Panc1 (cell line): ENCODE data around the gene HTRA3. TPM values are rescaled to one million over a fixed set of nuclear protein-coding genes. Genes with fewer than 3 reads are reported as not detected.

Experiments used
- ATAC-seq: fragments of 200-7000 bp; cut with Tn5 transposase; 2 replicates; pipeline ENCODE4 v1.9.1; 2020; ENCODE audit warnings: mild to moderate bottlenecking, moderate library complexity
- BruUV-seq: library from RNA; stranded (reverse); fragments of 400-500 nt; replicated peaks from 2 replicates; lab custom pipeline; 2021; lab: Mats Ljungman, UMichigan
- CTCF ChIA-PET: fragments of 300-600 bp; sonication (Branson Sonifier 250); formaldehyde crosslinking; loops from one replicate; lab custom pipeline; 2022; ENCODE audit warnings: antibody characterized with exemption; lab: Charles Lee
- POLR2A ChIA-PET: fragments of 300-600 bp; sonication (Branson Sonifier 250); formaldehyde crosslinking; loops from one replicate; lab custom pipeline; 2022; ENCODE audit warnings: antibody characterized with exemption; lab: Charles Lee
- DNase-seq: peaks from one replicate; pipeline ENCODE4 v3.0.0-alpha.2; 2010; ENCODE audit warnings: low read depth, low spot score
- H3K27ac ChIP-seq: 2 replicates; pipeline ENCODE4 v1.5.1; 2011; ENCODE audit warnings: mild to moderate bottlenecking, low read length, inconsistent platforms
- H3K27me3 ChIP-seq: fragments of 200-500 bp; sonication (Bioruptor generic); 2 replicates; pipeline ENCODE4 v1.6.0; 2014; ENCODE audit warnings: low read length, inconsistent platforms; ENCODE audit not compliant: control insufficient read depth, insufficient read depth
- H3K36me3 ChIP-seq: fragments of 200-500 bp; sonication (Bioruptor generic); 2 replicates; pipeline ENCODE4 v1.5.1; 2014; ENCODE audit warnings: inconsistent platforms, mild to moderate bottlenecking, low read length, moderate library complexity; ENCODE audit not compliant: control insufficient read depth, insufficient read depth
- H3K4me1 ChIP-seq: 2 replicates; pipeline ENCODE4 v1.5.1; 2011; ENCODE audit warnings: inconsistent platforms, mild to moderate bottlenecking, low read length, moderate library complexity; ENCODE audit not compliant: control insufficient read depth, insufficient read depth
- H3K4me3 ChIP-seq, 2 experiments: 2 replicates each; pipeline ENCODE4 v1.5.1; 2011 to 2012; ENCODE audit warnings: low read depth in 2 of 2, low read length in 2 of 2, mild to moderate bottlenecking in 2 of 2, inconsistent platforms in 1 of 2, moderate library complexity in 1 of 2
- H3K9me3 ChIP-seq: fragments of 200-500 bp; sonication (Bioruptor generic); 2 replicates; pipeline ENCODE4 v1.5.1; 2014; ENCODE audit warnings: low read depth, mild to moderate bottlenecking, inconsistent platforms, low read length, moderate library complexity; ENCODE audit not compliant: control insufficient read depth, insufficient read depth
- POLR2AphosphoS5 ChIP-seq: IDR thresholded peaks from 2 replicates; pipeline ENCODE4 v1.6.1; 2012; ENCODE audit warnings: mild to moderate bottlenecking, low read depth, low read length, moderate library complexity
- SIN3A ChIP-seq: IDR thresholded peaks from 2 replicates; pipeline ENCODE4 v1.6.1; 2012; ENCODE audit warnings: low read depth, mild to moderate bottlenecking, low read length, moderate library complexity, borderline replicate concordance; ENCODE audit not compliant: insufficient read depth
- TCF7L2 ChIP-seq: IDR thresholded peaks from 2 replicates; pipeline ENCODE4 v1.6.1; 2011; ENCODE audit warnings: mild to moderate bottlenecking, low read depth, low read length, inconsistent platforms
- in situ Hi-C: cut with HindIII; loops from 2 replicates; pipeline ENCODE4 v1.10.0; 2016; ENCODE audit warnings: low sequenced_read_pairs, low pct_unique_long_range_greater_than_20kb
- intact Hi-C: fragments of 100-400 bp; cut with micrococcal nuclease; formaldehyde crosslinking; loops from one replicate; pipeline ENCODE4 v1.10.0; 2022; ENCODE audit not compliant: unreplicated experiment
- total RNA-seq: library from RNA; stranded (reverse); gene quantifications from one replicate; pipeline ENCODE4 v1.2.1, GENCODE V29; 2021; ENCODE audit not compliant: unreplicated experiment
- TF ChIP-seq, protein P1 (sequence below), 2 experiments: IDR thresholded peaks; 2 replicates each; pipeline ENCODE4 v1.6.1; 2011 to 2012; ENCODE audit warnings: low read depth in 2 of 2, control low read depth in 1 of 2, low read length in 1 of 2, mild to moderate bottlenecking in 1 of 2, moderate library complexity in 1 of 2; ENCODE audit not compliant: insufficient read depth in 1 of 2
- TF ChIP-seq, protein P2 (sequence below): fragments of 450-650 bp; IDR thresholded peaks from 2 replicates; pipeline ENCODE4 v1.5.1; 2017; ENCODE audit warnings: mild to moderate bottlenecking

HTRA3 gene
- total RNA-seq, 1 experiment from 2014 or later: 0.98 TPM

DNA sequence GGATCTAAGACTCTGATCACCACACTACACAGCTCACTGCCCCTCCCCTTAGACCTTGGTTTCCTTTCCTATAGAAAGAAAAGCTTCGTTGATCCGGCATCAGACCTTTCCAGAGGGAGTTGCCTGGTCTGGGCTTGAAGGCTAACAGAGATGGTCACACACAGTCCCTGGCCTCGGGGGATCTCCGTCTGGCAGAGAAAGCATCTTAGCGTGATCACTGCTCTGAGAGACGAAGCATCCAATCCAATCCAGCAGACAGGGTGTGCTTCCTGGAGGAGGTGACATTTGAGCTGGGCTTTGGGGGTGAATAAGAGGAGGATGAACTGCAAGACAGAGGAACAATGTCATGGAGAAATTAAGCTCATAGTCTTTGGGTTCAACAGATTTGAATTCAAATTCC lies 49.5 kb downstream of the HTRA3 start:
- DNase-seq: no peak
- TF ChIP-seq POLR2AphosphoS5: no peak
- TF ChIP-seq, protein P1, sequence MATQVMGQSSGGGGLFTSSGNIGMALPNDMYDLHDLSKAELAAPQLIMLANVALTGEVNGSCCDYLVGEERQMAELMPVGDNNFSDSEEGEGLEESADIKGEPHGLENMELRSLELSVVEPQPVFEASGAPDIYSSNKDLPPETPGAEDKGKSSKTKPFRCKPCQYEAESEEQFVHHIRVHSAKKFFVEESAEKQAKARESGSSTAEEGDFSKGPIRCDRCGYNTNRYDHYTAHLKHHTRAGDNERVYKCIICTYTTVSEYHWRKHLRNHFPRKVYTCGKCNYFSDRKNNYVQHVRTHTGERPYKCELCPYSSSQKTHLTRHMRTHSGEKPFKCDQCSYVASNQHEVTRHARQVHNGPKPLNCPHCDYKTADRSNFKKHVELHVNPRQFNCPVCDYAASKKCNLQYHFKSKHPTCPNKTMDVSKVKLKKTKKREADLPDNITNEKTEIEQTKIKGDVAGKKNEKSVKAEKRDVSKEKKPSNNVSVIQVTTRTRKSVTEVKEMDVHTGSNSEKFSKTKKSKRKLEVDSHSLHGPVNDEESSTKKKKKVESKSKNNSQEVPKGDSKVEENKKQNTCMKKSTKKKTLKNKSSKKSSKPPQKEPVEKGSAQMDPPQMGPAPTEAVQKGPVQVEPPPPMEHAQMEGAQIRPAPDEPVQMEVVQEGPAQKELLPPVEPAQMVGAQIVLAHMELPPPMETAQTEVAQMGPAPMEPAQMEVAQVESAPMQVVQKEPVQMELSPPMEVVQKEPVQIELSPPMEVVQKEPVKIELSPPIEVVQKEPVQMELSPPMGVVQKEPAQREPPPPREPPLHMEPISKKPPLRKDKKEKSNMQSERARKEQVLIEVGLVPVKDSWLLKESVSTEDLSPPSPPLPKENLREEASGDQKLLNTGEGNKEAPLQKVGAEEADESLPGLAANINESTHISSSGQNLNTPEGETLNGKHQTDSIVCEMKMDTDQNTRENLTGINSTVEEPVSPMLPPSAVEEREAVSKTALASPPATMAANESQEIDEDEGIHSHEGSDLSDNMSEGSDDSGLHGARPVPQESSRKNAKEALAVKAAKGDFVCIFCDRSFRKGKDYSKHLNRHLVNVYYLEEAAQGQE (IDR thresholded peaks at IDR 0.05; ENCODE audit: insufficient read depth in 1 of 2, low read depth in 2 of 2, low read length in 1 of 2): no peak
- TF ChIP-seq, protein P2, sequence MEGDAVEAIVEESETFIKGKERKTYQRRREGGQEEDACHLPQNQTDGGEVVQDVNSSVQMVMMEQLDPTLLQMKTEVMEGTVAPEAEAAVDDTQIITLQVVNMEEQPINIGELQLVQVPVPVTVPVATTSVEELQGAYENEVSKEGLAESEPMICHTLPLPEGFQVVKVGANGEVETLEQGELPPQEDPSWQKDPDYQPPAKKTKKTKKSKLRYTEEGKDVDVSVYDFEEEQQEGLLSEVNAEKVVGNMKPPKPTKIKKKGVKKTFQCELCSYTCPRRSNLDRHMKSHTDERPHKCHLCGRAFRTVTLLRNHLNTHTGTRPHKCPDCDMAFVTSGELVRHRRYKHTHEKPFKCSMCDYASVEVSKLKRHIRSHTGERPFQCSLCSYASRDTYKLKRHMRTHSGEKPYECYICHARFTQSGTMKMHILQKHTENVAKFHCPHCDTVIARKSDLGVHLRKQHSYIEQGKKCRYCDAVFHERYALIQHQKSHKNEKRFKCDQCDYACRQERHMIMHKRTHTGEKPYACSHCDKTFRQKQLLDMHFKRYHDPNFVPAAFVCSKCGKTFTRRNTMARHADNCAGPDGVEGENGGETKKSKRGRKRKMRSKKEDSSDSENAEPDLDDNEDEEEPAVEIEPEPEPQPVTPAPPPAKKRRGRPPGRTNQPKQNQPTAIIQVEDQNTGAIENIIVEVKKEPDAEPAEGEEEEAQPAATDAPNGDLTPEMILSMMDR: no peak
- TF ChIP-seq SIN3A: no peak
- TF ChIP-seq TCF7L2: no peak
- POLR2A ChIA-PET: no interaction called here

DNA sequence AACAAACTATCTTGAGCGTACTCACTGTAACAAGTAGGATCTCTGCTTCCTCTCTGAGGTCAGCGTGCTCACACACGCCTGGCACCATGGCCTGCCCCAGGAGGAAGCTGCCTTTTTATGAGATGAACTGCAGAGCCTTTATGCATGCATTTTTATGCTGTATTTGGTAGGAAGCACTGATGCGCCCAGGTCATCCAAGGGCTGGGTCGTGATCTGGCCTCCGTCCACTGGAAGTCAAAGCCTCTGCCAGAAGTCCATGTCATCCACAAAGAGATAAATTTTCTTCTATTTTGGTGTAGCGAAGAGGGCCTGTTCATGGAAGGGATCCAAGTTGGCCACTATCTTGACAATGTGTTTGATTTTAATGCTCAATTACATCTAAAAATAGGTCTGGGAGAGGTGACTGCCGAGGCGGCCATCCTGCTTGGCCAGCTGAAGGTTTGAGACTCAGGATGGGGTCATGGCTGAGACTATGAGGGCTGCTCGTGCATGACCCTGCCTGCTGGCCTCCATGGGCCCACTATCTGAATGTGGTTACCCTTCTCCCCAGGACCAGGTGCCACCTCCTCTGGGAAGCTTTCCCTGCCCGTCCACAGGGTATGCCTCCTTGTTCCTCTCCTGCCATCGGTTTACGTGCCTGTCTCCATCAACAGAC lies 50.3 kb downstream of the HTRA3 start:
- in situ Hi-C loops: no loop called here
- ChIA-PET CTCF (no interaction called here), POLR2A (no interaction called here)
- DNase-seq (no peak), ATAC-seq (no peak)
- Histone ChIP-seq H3K4me3 (no peak overlapping the region), H3K27me3 (no peaks in the 10 kb centered on the region), H3K27ac (no peak overlapping the region), H3K36me3 (no peaks in the 10 kb centered on the region), H3K9me3 (no peaks in the 10 kb centered on the region), H3K4me1 (peaks cover 9% of the 10 kb centered on the region)
- no TSS peak for BruUV-seq
- TF ChIP-seq, protein P1 (IDR thresholded peaks at IDR 0.05; ENCODE audit: insufficient read depth in 1 of 2, low read depth in 2 of 2, low read length in 1 of 2): no peak
- TF ChIP-seq POLR2AphosphoS5 (no peak), TCF7L2 (no peak), SIN3A (no peak)
- TF ChIP-seq, protein P2: no peak
- intact Hi-C loops: no loop called here

More for the DNA sequence above, 49.5 kb downstream of the HTRA3 start:
- peaks cover 9% of the 10 kb centered on the region for H3K4me1 ChIP-seq
- in situ Hi-C loops (no loop called here), intact Hi-C loops (no loop called here)
- no peaks in the 10 kb centered on the region for H3K9me3 ChIP-seq
- H3K4me3 ChIP-seq: no peak overlapping the region
- H3K36me3 ChIP-seq: no peaks in the 10 kb centered on the region
- BruUV-seq: no TSS peak
- CTCF ChIA-PET: no interaction called here
- no peak overlapping the region for H3K27ac ChIP-seq
- ATAC-seq: no peak
- H3K27me3 ChIP-seq: no peaks in the 10 kb centered on the region
